GM03348 (cell line): ENCODE data around the gene PTPRF.

Source experiments
- DNase-seq: peaks from one replicate; pipeline ENCODE4 v3.0.0; 2012; ENCODE audit warnings: low spot score

PTPRF gene

DNA sequence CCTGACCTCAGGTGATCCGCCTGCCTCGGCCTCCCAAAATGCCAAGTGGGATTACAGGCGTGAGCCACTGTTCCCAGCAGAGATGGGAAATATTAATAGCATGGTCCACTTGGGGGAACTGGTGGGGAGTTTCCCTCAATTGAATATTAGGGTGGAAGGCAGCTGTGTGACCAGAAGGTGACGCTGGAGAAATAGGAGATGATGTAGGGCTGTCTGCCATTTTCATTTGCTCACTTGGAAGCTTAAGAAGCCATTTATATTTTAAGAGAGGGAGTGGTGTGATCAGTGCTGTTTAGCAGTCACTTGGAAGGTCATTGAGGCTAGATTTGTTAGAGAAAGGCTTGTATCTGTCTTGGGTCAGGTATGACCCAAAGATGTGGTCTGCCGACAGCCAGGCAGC, 139.2 kb downstream of the PTPRF start:
- DNase-seq, result no peak

DNA sequence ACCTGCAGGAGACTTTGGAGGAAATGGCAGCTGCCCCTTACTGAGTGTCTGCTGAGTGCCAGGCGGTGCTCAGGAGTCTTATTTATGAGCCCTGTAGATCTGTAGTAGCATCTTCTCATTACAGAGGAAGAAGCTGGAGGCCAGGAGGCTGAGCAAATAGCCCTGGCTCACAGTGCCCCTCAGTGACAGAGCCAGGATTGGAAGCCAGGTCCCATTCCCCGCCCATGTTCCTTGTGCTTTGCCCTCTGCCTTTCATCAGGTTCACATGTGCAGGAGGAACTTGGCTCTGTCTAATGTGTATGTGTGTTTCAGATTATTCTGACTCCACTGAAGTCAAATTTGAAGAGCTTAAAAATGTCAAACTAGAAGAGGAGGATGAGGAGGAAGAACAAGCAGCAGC, 140.5 kb downstream of the PTPRF start:
- peak; percentile 26 for DNase-seq

DNA sequence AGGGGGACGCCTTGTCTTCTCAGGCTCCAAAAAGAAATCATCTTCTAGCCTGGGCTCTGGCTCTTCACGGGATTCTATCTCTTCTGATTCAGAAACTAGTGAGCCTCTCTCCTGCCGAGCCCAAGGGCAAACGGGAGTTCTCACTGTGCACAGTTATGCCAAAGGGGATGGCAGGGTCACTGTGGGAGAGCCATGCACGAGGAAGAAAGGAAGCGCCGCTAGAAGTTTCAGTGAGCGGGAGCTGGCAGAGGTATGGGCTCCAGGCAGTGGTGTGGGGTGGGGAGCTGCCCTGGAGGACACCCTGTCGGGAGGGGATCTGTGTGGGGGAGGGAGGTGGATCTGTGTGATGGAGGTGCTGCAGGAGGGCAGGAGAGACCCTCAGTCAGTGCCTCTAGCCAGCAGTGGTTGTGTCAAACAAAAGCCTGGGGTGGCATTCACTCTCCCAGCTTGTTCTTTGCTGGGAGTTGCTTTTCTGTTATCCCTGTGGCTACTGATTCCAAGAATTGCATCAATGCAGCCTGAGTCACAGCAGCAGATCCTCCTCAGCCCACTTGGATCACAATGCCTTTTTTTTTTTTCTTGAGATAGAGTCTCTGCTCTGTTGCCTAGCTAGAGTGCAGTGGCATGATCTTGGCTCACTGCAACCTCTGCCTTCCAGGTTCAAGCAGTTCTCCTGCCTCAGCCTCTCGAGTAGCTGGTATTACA, 141.1 kb downstream of the PTPRF start:
- peak; percentile 92 for DNase-seq

DNA sequence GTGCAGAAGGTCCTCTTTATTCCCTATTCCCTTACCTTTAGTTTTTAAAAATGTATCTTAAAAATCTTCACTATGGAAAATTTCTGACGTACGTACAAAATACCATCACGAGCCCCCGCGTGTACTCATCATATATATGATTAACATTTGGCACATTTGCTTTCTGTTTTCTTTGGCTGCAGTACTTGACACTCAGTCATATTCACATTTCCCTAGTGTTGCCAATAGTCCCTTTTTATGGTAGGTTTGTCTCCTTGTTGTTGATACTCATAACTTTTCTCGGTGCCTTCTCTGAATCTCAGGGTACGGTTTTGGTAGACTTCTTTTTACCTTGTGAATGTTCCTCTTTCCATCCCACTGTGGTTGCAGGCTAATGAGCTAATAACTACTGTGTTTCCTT, 142.6 kb downstream of the PTPRF start:
- no peak for DNase-seq
